ENCODE results near the gene CLDN20.

CLDN20 gene

GRCh38 chr6:155219299-155219698 is 44.5 kb upstream of the CLDN20 start:
- TF ChIP-seq EZH2phosphoT487 (IDR thresholded peaks at IDR 0.05; ENCODE audit: low read depth), result no peak
- TF ChIP-seq, protein P1, sequence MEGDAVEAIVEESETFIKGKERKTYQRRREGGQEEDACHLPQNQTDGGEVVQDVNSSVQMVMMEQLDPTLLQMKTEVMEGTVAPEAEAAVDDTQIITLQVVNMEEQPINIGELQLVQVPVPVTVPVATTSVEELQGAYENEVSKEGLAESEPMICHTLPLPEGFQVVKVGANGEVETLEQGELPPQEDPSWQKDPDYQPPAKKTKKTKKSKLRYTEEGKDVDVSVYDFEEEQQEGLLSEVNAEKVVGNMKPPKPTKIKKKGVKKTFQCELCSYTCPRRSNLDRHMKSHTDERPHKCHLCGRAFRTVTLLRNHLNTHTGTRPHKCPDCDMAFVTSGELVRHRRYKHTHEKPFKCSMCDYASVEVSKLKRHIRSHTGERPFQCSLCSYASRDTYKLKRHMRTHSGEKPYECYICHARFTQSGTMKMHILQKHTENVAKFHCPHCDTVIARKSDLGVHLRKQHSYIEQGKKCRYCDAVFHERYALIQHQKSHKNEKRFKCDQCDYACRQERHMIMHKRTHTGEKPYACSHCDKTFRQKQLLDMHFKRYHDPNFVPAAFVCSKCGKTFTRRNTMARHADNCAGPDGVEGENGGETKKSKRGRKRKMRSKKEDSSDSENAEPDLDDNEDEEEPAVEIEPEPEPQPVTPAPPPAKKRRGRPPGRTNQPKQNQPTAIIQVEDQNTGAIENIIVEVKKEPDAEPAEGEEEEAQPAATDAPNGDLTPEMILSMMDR (IDR thresholded peaks at IDR 0.05; ENCODE audit: low read depth, low read length), result no peak
- Histone ChIP-seq H3K4me1 (ENCODE audit: low read length) (peaks cover 31% of the 10 kb centered on the region), H3K9me3 (ENCODE audit: insufficient read depth, low read length) (no peaks in the 10 kb centered on the region), H3K4me3 (ENCODE audit: low read length) (no peak overlapping the region), H2AFZ (ENCODE audit: low read depth, low read length) (no peak overlapping the region), H3K9ac (ENCODE audit: low read length) (no peak overlapping the region), H3K27me3 (ENCODE audit: low read depth, low read length) (no peaks in the 10 kb centered on the region), H3K27ac (ENCODE audit: low read length) (no peak overlapping the region), H4K20me1 (ENCODE audit: insufficient read depth, low read length) (no peaks in the 10 kb centered on the region), H3K4me2 (ENCODE audit: low read length) (no peak overlapping the region), H3K36me3 (replicated peaks; ENCODE audit: low read depth, low read length) (no peaks in the 10 kb centered on the region), H3K79me2 (ENCODE audit: low read length) (no peaks in the 10 kb centered on the region)

DNA sequence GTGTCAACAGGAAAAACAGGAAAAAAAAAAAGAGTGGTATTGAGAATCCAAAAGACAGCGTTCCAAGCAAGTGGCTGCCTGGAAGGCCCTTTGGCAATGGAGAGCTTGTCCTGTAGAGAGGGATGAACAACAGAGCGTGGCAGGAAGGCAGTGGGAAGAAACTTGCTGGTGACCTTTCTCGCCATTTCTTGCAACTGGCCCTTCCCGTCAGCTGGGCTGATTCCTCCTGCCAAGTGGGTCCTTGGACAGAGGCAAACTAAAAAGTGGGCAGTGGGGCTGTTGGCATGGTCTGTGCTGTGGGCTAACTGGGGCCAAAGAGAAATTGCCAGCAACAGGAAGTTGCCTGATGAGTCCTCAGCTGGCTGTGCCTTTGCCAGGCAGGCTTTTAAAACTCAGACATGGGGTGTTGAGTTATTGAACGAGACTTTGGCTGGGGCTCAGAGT is 43.9 kb upstream of the CLDN20 start:
- no peak overlapping the region for H3K9ac ChIP-seq (ENCODE audit: low read length)
- no peaks in the 10 kb centered on the region for H3K36me3 ChIP-seq (replicated peaks; ENCODE audit: low read depth, low read length)
- no peak overlapping the region for H2AFZ ChIP-seq (ENCODE audit: low read depth, low read length)
- no peak overlapping the region for H3K4me2 ChIP-seq (ENCODE audit: low read length)
- peaks cover 37% of the 10 kb centered on the region for H3K4me1 ChIP-seq (ENCODE audit: low read length)
- no peaks in the 10 kb centered on the region for H3K79me2 ChIP-seq (ENCODE audit: low read length)
- no peak overlapping the region for H3K27ac ChIP-seq (ENCODE audit: low read length)
- no peaks in the 10 kb centered on the region for H4K20me1 ChIP-seq (ENCODE audit: insufficient read depth, low read length)
- no peaks in the 10 kb centered on the region for H3K27me3 ChIP-seq (ENCODE audit: low read depth, low read length)
- H3K9me3 ChIP-seq (ENCODE audit: insufficient read depth, low read length), result no peaks in the 10 kb centered on the region
- H3K4me3 ChIP-seq (ENCODE audit: low read length), result no peak overlapping the region
- TF ChIP-seq, protein P1 (IDR thresholded peaks at IDR 0.05; ENCODE audit: low read depth, low read length), result no peak
- no peak for TF ChIP-seq EZH2phosphoT487 (IDR thresholded peaks at IDR 0.05; ENCODE audit: low read depth)

DNA sequence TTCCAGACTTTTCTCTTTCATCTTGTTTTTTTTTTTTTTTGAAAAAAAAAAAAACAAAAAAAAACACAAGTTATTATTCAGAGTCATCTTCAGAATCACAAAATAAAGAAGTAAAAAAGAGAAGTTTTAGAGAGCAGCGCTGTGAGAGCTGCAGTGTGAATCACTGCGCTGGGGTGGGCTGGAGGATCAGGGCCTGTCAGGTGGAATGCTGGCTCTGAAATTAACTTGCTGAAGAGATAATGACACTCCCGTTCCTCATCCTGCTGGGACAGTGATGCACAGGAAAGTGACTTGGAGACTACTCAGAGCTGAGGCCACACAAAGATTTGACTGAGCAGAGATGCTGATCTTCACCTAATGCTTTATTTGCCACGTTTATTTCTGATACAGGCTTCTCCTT is 42.7 kb upstream of the CLDN20 start:
- Histone ChIP-seq H3K9me3 (ENCODE audit: insufficient read depth, low read length) (no peaks in the 10 kb centered on the region), H3K4me1 (ENCODE audit: low read length) (peaks cover 49% of the 10 kb centered on the region), H3K4me2 (ENCODE audit: low read length) (peak overlapping the region; percentile 68), H2AFZ (ENCODE audit: low read depth, low read length) (no peak overlapping the region), H3K36me3 (replicated peaks; ENCODE audit: low read depth, low read length) (no peaks in the 10 kb centered on the region), H3K4me3 (ENCODE audit: low read length) (no peak overlapping the region), H3K27me3 (ENCODE audit: low read depth, low read length) (no peaks in the 10 kb centered on the region), H4K20me1 (ENCODE audit: insufficient read depth, low read length) (no peaks in the 10 kb centered on the region), H3K27ac (ENCODE audit: low read length) (peak overlapping the region; percentile 45), H3K9ac (ENCODE audit: low read length) (peak overlapping the region; percentile 35; the same call in 1 of the 2 replicates), H3K79me2 (ENCODE audit: low read length) (no peaks in the 10 kb centered on the region)
- TF ChIP-seq EZH2phosphoT487 (IDR thresholded peaks at IDR 0.05; ENCODE audit: low read depth), result no peak

- no peaks in the 10 kb centered on the region for H3K79me2 ChIP-seq (ENCODE audit: low read length)
- no peaks in the 10 kb centered on the region for H3K27me3 ChIP-seq (ENCODE audit: low read depth, low read length)
- H4K20me1 ChIP-seq (ENCODE audit: insufficient read depth, low read length), result no peaks in the 10 kb centered on the region
- H3K9me3 ChIP-seq (ENCODE audit: insufficient read depth, low read length), result peaks cover 5% of the 10 kb centered on the region; the same call in 1 of the 2 replicates
- no peak overlapping the region for H3K4me3 ChIP-seq (ENCODE audit: low read length)
- H3K4me1 ChIP-seq (ENCODE audit: low read length), result peaks cover 50% of the 10 kb centered on the region
- no peak overlapping the region for H3K4me2 ChIP-seq (ENCODE audit: low read length)
- no peak overlapping the region for H3K9ac ChIP-seq (ENCODE audit: low read length)
- no peak for TF ChIP-seq EZH2phosphoT487 (IDR thresholded peaks at IDR 0.05; ENCODE audit: low read depth)
- TF ChIP-seq, protein P1 (IDR thresholded peaks at IDR 0.05; ENCODE audit: low read depth, low read length), result no peak
- no peak overlapping the region for H2AFZ ChIP-seq (ENCODE audit: low read depth, low read length)
- no peak overlapping the region for H3K27ac ChIP-seq (ENCODE audit: low read length)
- H3K36me3 ChIP-seq (replicated peaks; ENCODE audit: low read depth, low read length), result peaks cover 10% of the 10 kb centered on the region
Observed at GRCh38 chr6:155222506-155222905, 41.3 kb upstream of the CLDN20 start.

All from OCI-LY3 (cell line).